ENCODE results near the gene EIF5A2.
"Not testable (repeated sequence)": the region's sequence is repeated elsewhere in the genome, so short reads cannot be mapped to it uniquely, and the experiment has no call there.

EIF5A2 gene

DNA sequence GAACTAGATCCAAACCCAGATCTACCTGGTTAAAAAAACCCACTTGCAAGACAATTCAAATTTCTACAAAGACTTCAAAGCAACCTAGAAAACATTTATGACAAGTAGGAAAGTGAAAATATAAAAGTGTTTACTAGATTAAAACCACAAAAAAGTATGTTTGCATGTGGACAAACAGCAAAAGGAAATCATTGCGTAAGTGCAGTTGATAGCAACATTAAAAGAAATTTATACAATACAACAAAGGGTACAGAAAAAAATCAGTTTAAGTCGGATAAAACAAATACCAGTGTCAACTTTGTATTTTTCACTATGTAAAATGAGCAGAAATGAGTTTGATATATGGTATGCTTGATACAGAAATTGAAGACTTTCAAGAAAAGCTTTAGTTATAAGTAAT lies 2.6 kb downstream of the EIF5A2 start:
- in situ Hi-C loops (cut with HindIII; ENCODE audit: low pct_ligation_motif_present, low sequenced_read_pairs): no loop called here
- H3K4me3 ChIP-seq (ENCODE audit: low read depth, low read length): no peak overlapping the region
- peaks cover 3% of the 10 kb centered on the region for H3K36me3 ChIP-seq (replicated peaks)
- DNase-seq: no peak
- H3K27me3 ChIP-seq (replicated peaks): no peaks in the 10 kb centered on the region
- TF ChIP-seq, protein P1, sequence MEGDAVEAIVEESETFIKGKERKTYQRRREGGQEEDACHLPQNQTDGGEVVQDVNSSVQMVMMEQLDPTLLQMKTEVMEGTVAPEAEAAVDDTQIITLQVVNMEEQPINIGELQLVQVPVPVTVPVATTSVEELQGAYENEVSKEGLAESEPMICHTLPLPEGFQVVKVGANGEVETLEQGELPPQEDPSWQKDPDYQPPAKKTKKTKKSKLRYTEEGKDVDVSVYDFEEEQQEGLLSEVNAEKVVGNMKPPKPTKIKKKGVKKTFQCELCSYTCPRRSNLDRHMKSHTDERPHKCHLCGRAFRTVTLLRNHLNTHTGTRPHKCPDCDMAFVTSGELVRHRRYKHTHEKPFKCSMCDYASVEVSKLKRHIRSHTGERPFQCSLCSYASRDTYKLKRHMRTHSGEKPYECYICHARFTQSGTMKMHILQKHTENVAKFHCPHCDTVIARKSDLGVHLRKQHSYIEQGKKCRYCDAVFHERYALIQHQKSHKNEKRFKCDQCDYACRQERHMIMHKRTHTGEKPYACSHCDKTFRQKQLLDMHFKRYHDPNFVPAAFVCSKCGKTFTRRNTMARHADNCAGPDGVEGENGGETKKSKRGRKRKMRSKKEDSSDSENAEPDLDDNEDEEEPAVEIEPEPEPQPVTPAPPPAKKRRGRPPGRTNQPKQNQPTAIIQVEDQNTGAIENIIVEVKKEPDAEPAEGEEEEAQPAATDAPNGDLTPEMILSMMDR (IDR thresholded peaks at IDR 0.05; ENCODE audit: low read depth, low read length, missing control alignments): no peak
- H3K27ac ChIP-seq: no peak overlapping the region

DNA sequence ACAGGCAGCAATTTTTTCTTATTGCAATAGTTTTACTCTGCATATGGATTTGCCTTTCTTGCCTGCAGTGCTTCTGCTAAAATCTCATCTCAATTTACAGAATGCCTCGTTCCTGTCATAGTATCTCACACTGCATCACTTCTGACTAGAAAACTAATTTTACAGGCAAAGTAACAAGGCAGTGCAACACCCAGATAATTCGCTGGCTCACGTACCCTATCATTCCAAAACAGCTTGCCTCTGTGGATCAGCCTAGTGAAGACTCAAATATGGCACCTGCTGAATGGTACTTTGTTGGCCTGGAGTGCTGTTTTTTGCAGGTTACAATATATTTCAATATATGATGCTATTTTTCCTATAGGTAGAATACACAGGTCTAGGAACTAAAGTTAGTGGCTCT lies 5.3 kb downstream of the EIF5A2 start:
- H3K27me3 ChIP-seq (replicated peaks): no peaks in the 10 kb centered on the region
- in situ Hi-C loops (cut with HindIII; ENCODE audit: low pct_ligation_motif_present, low sequenced_read_pairs): no loop called here
- no peak overlapping the region for H3K4me3 ChIP-seq (ENCODE audit: low read depth, low read length)
- peaks cover 3% of the 10 kb centered on the region for H3K36me3 ChIP-seq (replicated peaks)
- TF ChIP-seq, protein P1 (IDR thresholded peaks at IDR 0.05; ENCODE audit: low read depth, low read length, missing control alignments): no peak
- DNase-seq: no peak
- H3K27ac ChIP-seq: no peak overlapping the region

GRCh38 chr3:170899455-170899854 lies 9.0 kb downstream of the EIF5A2 start:
- Histone ChIP-seq H3K4me3 (ENCODE audit: low read depth, low read length) (no peak overlapping the region), H3K36me3 (replicated peaks) (peaks cover 3% of the 10 kb centered on the region), H3K27me3 (replicated peaks) (no peaks in the 10 kb centered on the region), H3K27ac (no peak overlapping the region)
- DNase-seq: no peak
- in situ Hi-C loops (cut with HindIII; ENCODE audit: low pct_ligation_motif_present, low sequenced_read_pairs): no loop called here
- TF ChIP-seq, protein P1 (IDR thresholded peaks at IDR 0.05; ENCODE audit: low read depth, low read length, missing control alignments): no peak

DNA sequence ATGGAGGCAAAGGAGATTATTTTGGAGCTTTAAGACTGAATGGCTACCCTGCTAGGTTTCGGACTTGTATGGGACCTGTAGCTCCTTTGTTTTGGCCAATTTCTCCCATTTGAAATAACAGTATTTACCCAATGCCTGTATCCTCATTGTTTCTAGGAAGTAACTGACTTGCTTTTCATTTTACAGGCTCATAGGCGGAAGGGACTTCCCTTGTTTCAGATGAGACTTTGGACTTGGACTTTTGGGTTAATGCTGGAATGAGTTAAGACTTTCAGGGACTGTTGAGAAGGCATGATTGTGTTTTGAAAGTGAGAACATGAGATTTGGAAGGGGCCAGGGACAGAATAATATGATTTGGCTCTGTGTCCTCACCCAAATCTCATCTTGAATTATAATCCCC lies 10.5 kb downstream of the EIF5A2 start:
- in situ Hi-C loops (cut with HindIII; ENCODE audit: low pct_ligation_motif_present, low sequenced_read_pairs): no loop called here
- TF ChIP-seq, protein P1 (IDR thresholded peaks at IDR 0.05; ENCODE audit: low read depth, low read length, missing control alignments): no peak
- Histone ChIP-seq H3K27ac (no peak overlapping the region), H3K27me3 (replicated peaks) (no peaks in the 10 kb centered on the region), H3K4me3 (ENCODE audit: low read depth, low read length) (no peak overlapping the region), H3K36me3 (replicated peaks) (peaks cover 3% of the 10 kb centered on the region)
- no peak for DNase-seq

- DNase-seq; in situ Hi-C loops (cut with HindIII; ENCODE audit: low pct_ligation_motif_present, low sequenced_read_pairs); H3K27me3 ChIP-seq (replicated peaks); H3K4me3 ChIP-seq (ENCODE audit: low read depth, low read length); H3K36me3 ChIP-seq (replicated peaks); H3K27ac ChIP-seq: not testable (repeated sequence)
Observed at GRCh38 chr3:170897199-170897598, 11.2 kb downstream of the EIF5A2 start.

- no peak for DNase-seq
- in situ Hi-C loops (cut with HindIII; ENCODE audit: low pct_ligation_motif_present, low sequenced_read_pairs): no loop called here
- Histone ChIP-seq H3K36me3 (replicated peaks) (peaks cover under 1% of the 10 kb centered on the region), H3K27me3 (replicated peaks) (no peaks in the 10 kb centered on the region), H3K27ac (no peak overlapping the region), H3K4me3 (ENCODE audit: low read depth, low read length) (no peak overlapping the region)
- TF ChIP-seq, protein P1 (IDR thresholded peaks at IDR 0.05; ENCODE audit: low read depth, low read length, missing control alignments): no peak
Observed at GRCh38 chr3:170896781-170897180, 11.7 kb downstream of the EIF5A2 start.

DNA sequence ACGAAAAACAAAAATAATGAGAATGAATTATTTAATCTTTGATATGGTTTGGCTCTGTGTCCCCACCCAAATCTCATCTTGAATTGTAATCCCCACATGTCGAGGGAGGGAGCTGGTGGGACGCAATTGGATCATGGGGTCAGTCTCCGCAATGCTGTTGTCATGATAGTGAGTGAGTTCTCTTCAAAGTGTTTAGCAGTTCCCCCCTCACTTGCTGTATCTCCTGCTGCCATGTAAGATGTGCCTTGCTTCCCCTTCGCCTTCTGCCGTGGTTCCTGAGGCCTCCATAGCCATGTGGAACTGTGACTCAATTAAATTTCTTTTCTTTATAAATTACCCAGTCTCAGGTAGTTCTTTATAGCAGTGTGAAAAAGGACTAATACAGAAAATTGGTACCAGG lies 12.1 kb downstream of the EIF5A2 start:
- H3K27ac ChIP-seq; H3K27me3 ChIP-seq (replicated peaks); H3K4me3 ChIP-seq (ENCODE audit: low read depth, low read length); DNase-seq; H3K36me3 ChIP-seq (replicated peaks); in situ Hi-C loops (cut with HindIII; ENCODE audit: low pct_ligation_motif_present, low sequenced_read_pairs): not testable (repeated sequence)

Data from brain microvascular endothelial cell (primary cell).